NCI-H526 (cell line): Measurements from ENCODE around the gene FCER2.

Source experiments
- DNase-seq, 2 experiments: peaks; one replicate each; lab custom pipeline; 2025; lab: John Stamatoyannopoulos, UW

Gene FCER2

GRCh38 chr19:7699417-7700401 is 2.2 kb downstream of the FCER2 start:
- no peak for DNase-seq

GRCh38 chr19:7699003-7699402 is 2.9 kb downstream of the FCER2 start:
- no peak for DNase-seq

GRCh38 chr19:7698583-7698982 is 3.3 kb downstream of the FCER2 start:
- no peak for DNase-seq

- no peak for DNase-seq
These were observed 4.1 kb downstream of the FCER2 start for GRCh38 chr19:7697721-7698287.

- no peak for DNase-seq
These were observed 7.4 kb downstream of the FCER2 start for GRCh38 chr19:7694499-7694898.

GRCh38 chr19:7692417-7693088 is 9.4 kb downstream of the FCER2 start:
- no peak for DNase-seq

GRCh38 chr19:7691497-7691896 is 10.4 kb downstream of the FCER2 start:
- DNase-seq: no peak

- DNase-seq: no peak
These were observed 11.1 kb downstream of the FCER2 start for GRCh38 chr19:7690779-7691258.

GRCh38 chr19:7689165-7689564 is 12.8 kb downstream of the FCER2 start:
- DNase-seq: peak in 1 of 2 experiments; percentile 2

GRCh38 chr19:7687177-7687576 is 14.8 kb downstream of the FCER2 start:
- no peak for DNase-seq

- peak in 1 of 2 experiments; percentile 5 for DNase-seq
These were observed 16.1 kb downstream of the FCER2 start for GRCh38 chr19:7685546-7686445.

GRCh38 chr19:7682175-7682855 is 19.6 kb downstream of the FCER2 start:
- DNase-seq: no peak

GRCh38 chr19:7681340-7682174 is 20.4 kb downstream of the FCER2 start:
- peak; percentile 44 to 64 for DNase-seq

- peak in 1 of 2 experiments; percentile 85 for DNase-seq
These were observed 21.2 kb downstream of the FCER2 start, which contains the start of gene TRAPPC5 for GRCh38 chr19:7680606-7681339. TRAPPC5 (plus strand) TSS chr19:7680833; CDS start chr19:7682254, 1,421 bp downstream.

- DNase-seq: no peak
These were observed 21.9 kb downstream of the FCER2 start for GRCh38 chr19:7679771-7680605.

- DNase-seq: peak in 1 of 2 experiments; percentile 26
These were observed 22.8 kb downstream of the FCER2 start for GRCh38 chr19:7678971-7679751.

- DNase-seq: no peak
These were observed 24.1 kb downstream of the FCER2 start for GRCh38 chr19:7677669-7678311.
